CD14-positive monocyte (primary cell): Measurements from ENCODE around the gene RASIP1. TPM values are rescaled to one million over a fixed set of nuclear protein-coding genes. Genes with fewer than 3 reads are reported as not detected.

Experiments used
- DNase-seq, 3 donors: peaks; one replicate each; pipeline ENCODE4 v3.0.0-alpha.2; 2011 to 2022
- H2AFZ ChIP-seq: 2 replicates; pipeline ENCODE4 v1.6.0; 2012; ENCODE audit warnings: mild to moderate bottlenecking, low read depth, low read length, inconsistent platforms; ENCODE audit not compliant: insufficient read depth, poor library complexity, severe bottlenecking
- H3K27ac ChIP-seq, 2 donors: 1 replicate in 1 of 2; 2 replicates in 1 of 2; pipeline ENCODE4 v1.5.1; 2012 to 2013; ENCODE audit warnings: low read length in 2 of 2, control low read depth in 1 of 2, inconsistent platforms in 1 of 2, low read depth in 1 of 2, mild to moderate bottlenecking in 1 of 2
- H3K27me3 ChIP-seq, 2 donors: one replicate each; pipeline versions ENCODE4 v1.6.0 to v1.6.1; 2011 to 2013; ENCODE audit warnings: low read length in 2 of 2; ENCODE audit not compliant: control insufficient read depth in 2 of 2, insufficient read depth in 2 of 2
- H3K36me3 ChIP-seq, 2 donors: replicated peaks in 1 of 2; 1 replicate in 1 of 2; 2 replicates in 1 of 2; pipeline versions ENCODE4 v1.5.1 to v1.6.1; 2012 to 2013; ENCODE audit warnings: low read length in 2 of 2, control low read depth in 1 of 2, inconsistent platforms in 1 of 2, mild to moderate bottlenecking in 1 of 2; ENCODE audit not compliant: insufficient read depth in 2 of 2, control insufficient read depth in 1 of 2
- H3K4me1 ChIP-seq, 2 donors: 1 replicate in 1 of 2; 2 replicates in 1 of 2; pipeline versions ENCODE4 v1.5.1 to v1.6.1; 2012 to 2013; ENCODE audit warnings: low read length in 2 of 2, control low read depth in 1 of 2, inconsistent platforms in 1 of 2, mild to moderate bottlenecking in 1 of 2, moderate library complexity in 1 of 2; ENCODE audit not compliant: insufficient read depth in 2 of 2, control insufficient read depth in 1 of 2
- H3K4me2 ChIP-seq: replicated peaks from 2 replicates; pipeline ENCODE3; 2012; ENCODE audit warnings: low read length, moderate library complexity, mild to moderate bottlenecking; ENCODE audit not compliant: poor library complexity, severe bottlenecking; ENCODE audit errors: extremely low read depth
- H3K4me3 ChIP-seq, 3 experiments: fragments of 200-600 bp in 1 of 3; sonication (generic) in 1 of 3; replicated peaks in 1 of 3; 1 replicate in 2 of 3; 2 replicates in 1 of 3; pipeline ENCODE4 v1.5.1; 2011 to 2013; ENCODE audit warnings: low read length in 3 of 3, mild to moderate bottlenecking in 3 of 3, control low read depth in 2 of 3, low read depth in 2 of 3, inconsistent platforms in 1 of 3, moderate library complexity in 1 of 3
- H3K79me2 ChIP-seq: 2 replicates; pipeline ENCODE4 v1.6.0; 2012; ENCODE audit warnings: mild to moderate bottlenecking, control low read depth, inconsistent platforms, low read length, moderate library complexity; ENCODE audit not compliant: insufficient read depth
- H3K9ac ChIP-seq: 2 replicates; pipeline ENCODE4 v1.6.0; 2017; ENCODE audit warnings: low read length, mild to moderate bottlenecking; ENCODE audit not compliant: insufficient read depth, poor library complexity, severe bottlenecking
- H3K9me3 ChIP-seq, 2 donors: replicated peaks in 1 of 2; 1 replicate in 1 of 2; 2 replicates in 1 of 2; pipeline versions ENCODE4 v1.5.1 to v1.6.1; 2012 to 2013; ENCODE audit warnings: low read length in 2 of 2, control low read depth in 1 of 2; ENCODE audit not compliant: control insufficient read depth in 1 of 2, insufficient read depth in 1 of 2
- H4K20me1 ChIP-seq: 2 replicates; pipeline ENCODE4 v1.6.0; 2012; ENCODE audit warnings: mild to moderate bottlenecking, low read length, control low read depth, moderate library complexity; ENCODE audit not compliant: insufficient read depth
- H3K27ac Mint-ChIP-seq, 7 donors: one replicate each; pipeline ENCODE4 v1.8.0; 2020; ENCODE audit warnings: mild to moderate bottlenecking in 7 of 7, mixed read lengths in 7 of 7, moderate library complexity in 6 of 7, inconsistent platforms in 2 of 7
- H3K27me3 Mint-ChIP-seq, 3 donors: one replicate each; pipeline ENCODE4 v1.8.0; 2021 to 2022; ENCODE audit warnings: low read depth in 3 of 3, mild to moderate bottlenecking in 3 of 3, mixed read lengths in 3 of 3, moderate library complexity in 3 of 3, inconsistent platforms in 1 of 3
- H3K36me3 Mint-ChIP-seq, 2 donors: one replicate each; pipeline ENCODE4 v1.8.0; 2020; ENCODE audit warnings: mixed read lengths in 2 of 2, inconsistent platforms in 1 of 2, mild to moderate bottlenecking in 1 of 2
- H3K4me1 Mint-ChIP-seq: one replicate; pipeline ENCODE4 v1.8.0; 2020; ENCODE audit warnings: mild to moderate bottlenecking, mixed read lengths
- H3K4me3 Mint-ChIP-seq, 2 donors: one replicate each; pipeline ENCODE4 v1.8.0; 2020; ENCODE audit warnings: mild to moderate bottlenecking in 2 of 2, mixed read lengths in 2 of 2, moderate library complexity in 1 of 2
- H3K9me3 Mint-ChIP-seq, 7 donors: one replicate each; pipeline ENCODE4 v1.8.0; 2020 to 2022; ENCODE audit warnings: mixed read lengths in 7 of 7, mild to moderate bottlenecking in 6 of 7, moderate library complexity in 6 of 7, inconsistent platforms in 2 of 7
- WGBS: methylation state at CpG from one replicate; pipeline ENCODE4 v1.1.5; 2013; ENCODE audit warnings: missing lambda C conversion rate; ENCODE audit not compliant: insufficient coverage; 5-methylcytosine and 5-hydroxymethylcytosine counted together
- intact Hi-C, 2 donors: fragments of 100-400 bp; cut with micrococcal nuclease; formaldehyde crosslinking; loops; one replicate each; pipeline versions ENCODE4 v1.15.0 to v1.15.1; 2023
- polyA plus RNA-seq, 3 donors: library from polyadenylated mRNA; depleted of rRNA in 1 of 3; unstranded in 2 of 3; stranded (reverse) in 1 of 3; fragments of 300-500 nt in 2 of 3; fragments of >200 nt in 1 of 3; fragmentation: Illumina TruSeq in 2 of 3; gene quantifications; 1 replicate in 2 of 3; 2 replicates in 1 of 3; pipeline ENCODE4 v1.2.3, GENCODE V29; 2012 to 2021
- TF ChIP-seq, protein P1 (sequence below): fragments of 200-600 bp; IDR thresholded peaks from one replicate; pipeline ENCODE4 v1.8.0; 2022; ENCODE audit warnings: antibody characterized with exemption, mild to moderate bottlenecking

The RASIP1 gene
- polyA plus RNA-seq, 3 donors, result 1.2 TPM; not detected in 2

DNA sequence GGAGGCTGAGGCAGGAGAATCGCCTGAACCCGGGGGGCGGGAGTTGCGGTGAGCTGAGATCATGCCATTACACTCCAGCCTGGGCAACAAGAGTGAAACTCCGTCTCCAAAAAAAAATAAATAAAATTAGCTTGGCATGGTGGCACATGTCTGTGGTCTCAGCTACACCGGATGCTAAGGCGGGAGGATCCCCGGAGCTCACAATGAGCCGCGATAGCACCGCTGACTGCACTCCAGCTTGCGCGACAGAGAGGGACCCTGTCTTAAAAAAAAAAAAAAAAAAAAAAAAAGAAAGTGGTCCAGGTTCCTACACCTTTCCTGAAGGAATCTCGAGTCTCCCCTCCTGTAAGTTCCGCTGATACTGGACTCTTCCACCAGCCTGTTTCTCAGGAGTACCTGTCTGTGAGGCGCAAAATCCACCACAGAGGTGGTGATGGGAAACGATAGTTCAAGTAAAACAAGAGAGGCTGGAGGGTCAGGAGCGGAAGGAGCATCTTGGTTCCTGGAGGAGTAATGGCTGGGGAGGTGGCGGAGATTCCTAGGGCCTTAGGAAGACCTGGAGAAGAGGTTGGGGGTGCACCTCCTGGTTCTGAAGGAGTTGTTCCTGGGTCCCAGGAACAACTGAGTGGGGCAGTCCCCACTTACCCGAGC is 11.6 kb upstream of the RASIP1 start:
- Histone ChIP-seq H3K36me3 (no peaks in the 10 kb centered on the region), H3K4me2 (peak overlapping the region; percentile 39), H3K27ac (no peak overlapping the region), H3K27me3 (peaks cover 14 to 51% of the 10 kb centered on the region in 2 donors), H3K9me3 (no peaks in the 10 kb centered on the region), H3K4me3 (peak overlapping the region in 1 of 3 experiments; percentile 40), H4K20me1 (no peaks in the 10 kb centered on the region), H3K9ac (no peak overlapping the region), H3K79me2 (no peaks in the 10 kb centered on the region), H2AFZ (peak overlapping the region; percentile 56), H3K4me1 (peaks cover 13 to 21% of the 10 kb centered on the region in 2 donors)
- peaks cover 21% of the 10 kb centered on the region for H3K4me1 Mint-ChIP-seq
- 27% methylated on average over 14 of the region's 20 CpGs for WGBS
- H3K27ac Mint-ChIP-seq, result no peak overlapping the region
- TF ChIP-seq, protein P1, sequence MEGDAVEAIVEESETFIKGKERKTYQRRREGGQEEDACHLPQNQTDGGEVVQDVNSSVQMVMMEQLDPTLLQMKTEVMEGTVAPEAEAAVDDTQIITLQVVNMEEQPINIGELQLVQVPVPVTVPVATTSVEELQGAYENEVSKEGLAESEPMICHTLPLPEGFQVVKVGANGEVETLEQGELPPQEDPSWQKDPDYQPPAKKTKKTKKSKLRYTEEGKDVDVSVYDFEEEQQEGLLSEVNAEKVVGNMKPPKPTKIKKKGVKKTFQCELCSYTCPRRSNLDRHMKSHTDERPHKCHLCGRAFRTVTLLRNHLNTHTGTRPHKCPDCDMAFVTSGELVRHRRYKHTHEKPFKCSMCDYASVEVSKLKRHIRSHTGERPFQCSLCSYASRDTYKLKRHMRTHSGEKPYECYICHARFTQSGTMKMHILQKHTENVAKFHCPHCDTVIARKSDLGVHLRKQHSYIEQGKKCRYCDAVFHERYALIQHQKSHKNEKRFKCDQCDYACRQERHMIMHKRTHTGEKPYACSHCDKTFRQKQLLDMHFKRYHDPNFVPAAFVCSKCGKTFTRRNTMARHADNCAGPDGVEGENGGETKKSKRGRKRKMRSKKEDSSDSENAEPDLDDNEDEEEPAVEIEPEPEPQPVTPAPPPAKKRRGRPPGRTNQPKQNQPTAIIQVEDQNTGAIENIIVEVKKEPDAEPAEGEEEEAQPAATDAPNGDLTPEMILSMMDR, result no peak
- peak overlapping the region; percentile 28 to 79 for H3K4me3 Mint-ChIP-seq
- peaks cover 0 to 3% of the 10 kb centered on the region in 2 donors for H3K36me3 Mint-ChIP-seq
- DNase-seq, result no peak
- peaks cover 41 to 70% (median 56%) of the 10 kb centered on the region in 3 donors for H3K27me3 Mint-ChIP-seq
- peaks cover 0 to 19% (median 8%) of the 10 kb centered on the region in 7 donors for H3K9me3 Mint-ChIP-seq
- intact Hi-C loops, result no loop called here

DNA sequence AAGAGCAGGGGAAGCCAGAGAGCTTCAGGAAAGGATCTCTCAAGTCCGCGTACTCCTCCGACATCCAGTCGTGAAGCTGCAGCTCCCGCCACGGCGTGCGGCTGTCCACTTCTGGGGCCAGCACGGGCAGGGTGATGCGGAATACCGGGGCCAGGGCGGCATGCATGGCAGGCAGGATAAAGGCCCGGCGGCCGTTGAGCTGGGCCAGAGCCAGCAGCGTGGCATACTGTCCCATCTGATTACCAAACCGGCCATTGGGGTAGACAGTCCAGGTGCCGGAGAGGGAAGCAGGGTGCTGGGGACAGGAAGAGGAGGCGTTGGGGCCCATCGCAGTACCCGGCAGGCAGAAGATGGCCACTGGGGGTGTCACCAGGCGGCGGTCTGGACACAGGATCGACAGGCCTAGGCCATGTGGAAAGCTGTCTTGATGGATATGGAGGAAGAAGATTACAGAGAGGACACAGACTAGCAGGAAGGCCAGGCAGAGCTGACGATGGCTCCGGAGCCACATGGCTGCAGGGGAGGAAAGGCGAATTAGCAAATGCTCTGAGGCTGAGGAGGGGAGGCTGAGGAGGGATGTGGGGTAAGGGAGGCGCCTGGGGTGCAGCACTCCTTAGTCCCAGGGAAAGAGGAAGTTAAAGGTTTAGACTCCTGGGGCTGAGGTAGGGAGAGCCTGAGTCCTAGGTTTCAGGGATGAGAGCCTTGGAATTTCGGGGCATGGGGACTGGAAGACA is 10.5 kb upstream of the RASIP1 start:
- Histone ChIP-seq H3K9me3 (peaks cover 0 to under 1% of the 10 kb centered on the region in 2 donors), H3K27me3 (peaks cover 14 to 60% of the 10 kb centered on the region in 2 donors), H3K4me3 (no peak overlapping the region), H2AFZ (no peak overlapping the region), H3K36me3 (no peaks in the 10 kb centered on the region), H3K27ac (no peak overlapping the region), H3K9ac (no peak overlapping the region), H3K4me1 (peaks cover 14 to 28% of the 10 kb centered on the region in 2 donors), H3K79me2 (no peaks in the 10 kb centered on the region), H4K20me1 (no peaks in the 10 kb centered on the region), H3K4me2 (no peak overlapping the region)
- peaks cover 48 to 80% (median 62%) of the 10 kb centered on the region in 3 donors for H3K27me3 Mint-ChIP-seq
- 90% methylated on average over 26 of the region's 29 CpGs for WGBS
- intact Hi-C loops, result no loop called here
- peak overlapping the region in 1 of 7 donors; percentile 5 for H3K27ac Mint-ChIP-seq
- peaks cover 4 to 23% (median 13%) of the 10 kb centered on the region in 7 donors for H3K9me3 Mint-ChIP-seq
- peaks cover 3 to 5% of the 10 kb centered on the region in 2 donors for H3K36me3 Mint-ChIP-seq
- peaks cover 30% of the 10 kb centered on the region for H3K4me1 Mint-ChIP-seq
- DNase-seq, result no peak
- TF ChIP-seq, protein P1, result no peak
- peak overlapping the region in 1 of 2 donors; percentile 77 for H3K4me3 Mint-ChIP-seq
